ENCODE data around the gene THSD4.

The THSD4 gene

DNA sequence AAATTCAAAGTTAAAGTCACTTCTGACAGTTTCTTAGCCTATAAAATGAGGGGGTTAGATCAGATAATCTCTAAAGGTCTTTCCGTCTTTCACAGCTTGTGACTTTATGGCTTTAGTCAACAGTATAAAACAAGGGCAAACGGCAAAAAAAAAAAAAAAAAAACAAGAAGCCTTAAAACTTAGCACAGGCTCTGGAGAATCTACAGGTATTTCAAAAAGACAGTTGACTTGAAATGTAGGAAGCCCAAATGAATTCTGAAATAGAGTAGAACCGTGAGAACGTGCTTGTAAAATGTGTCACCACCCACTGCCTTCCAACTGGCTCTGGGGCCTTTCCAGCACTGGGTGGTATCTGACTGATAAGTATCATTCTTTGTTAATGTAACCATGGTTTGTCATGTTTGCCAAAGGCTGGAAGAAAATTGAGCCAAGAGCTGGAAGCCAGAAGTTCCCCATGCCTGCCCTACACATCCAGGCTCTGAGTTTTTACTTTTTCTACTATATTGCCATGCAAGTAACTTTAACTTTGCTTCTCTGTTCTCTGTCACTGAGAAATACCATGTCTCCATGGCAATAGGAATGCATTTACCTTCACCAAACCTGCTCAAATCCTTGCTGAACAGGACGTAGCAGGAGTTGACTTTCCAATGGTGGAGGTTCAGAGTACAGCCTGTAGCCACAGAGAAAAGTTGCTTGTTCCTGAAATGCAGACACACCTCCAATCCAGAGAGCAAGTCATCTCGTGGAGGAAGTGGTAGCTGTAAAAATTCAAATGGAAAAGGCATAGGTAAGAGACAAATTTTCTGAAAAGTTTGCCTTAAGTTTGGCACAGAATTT lies 35.8 kb upstream of the THSD4 start:
- DNase-seq (ENCODE audit: low read depth), result peak; percentile 87
- H3K4me3 ChIP-seq (ENCODE audit: low read depth, low read length), result peak overlapping the region; percentile 20
- TF ChIP-seq, protein P1, sequence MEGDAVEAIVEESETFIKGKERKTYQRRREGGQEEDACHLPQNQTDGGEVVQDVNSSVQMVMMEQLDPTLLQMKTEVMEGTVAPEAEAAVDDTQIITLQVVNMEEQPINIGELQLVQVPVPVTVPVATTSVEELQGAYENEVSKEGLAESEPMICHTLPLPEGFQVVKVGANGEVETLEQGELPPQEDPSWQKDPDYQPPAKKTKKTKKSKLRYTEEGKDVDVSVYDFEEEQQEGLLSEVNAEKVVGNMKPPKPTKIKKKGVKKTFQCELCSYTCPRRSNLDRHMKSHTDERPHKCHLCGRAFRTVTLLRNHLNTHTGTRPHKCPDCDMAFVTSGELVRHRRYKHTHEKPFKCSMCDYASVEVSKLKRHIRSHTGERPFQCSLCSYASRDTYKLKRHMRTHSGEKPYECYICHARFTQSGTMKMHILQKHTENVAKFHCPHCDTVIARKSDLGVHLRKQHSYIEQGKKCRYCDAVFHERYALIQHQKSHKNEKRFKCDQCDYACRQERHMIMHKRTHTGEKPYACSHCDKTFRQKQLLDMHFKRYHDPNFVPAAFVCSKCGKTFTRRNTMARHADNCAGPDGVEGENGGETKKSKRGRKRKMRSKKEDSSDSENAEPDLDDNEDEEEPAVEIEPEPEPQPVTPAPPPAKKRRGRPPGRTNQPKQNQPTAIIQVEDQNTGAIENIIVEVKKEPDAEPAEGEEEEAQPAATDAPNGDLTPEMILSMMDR (IDR thresholded peaks at IDR 0.05; ENCODE audit: control insufficient read depth, extremely low read depth, insufficient read depth), result no peak

- peak overlapping the region; percentile 20 for H3K4me3 ChIP-seq (ENCODE audit: low read depth, low read length)
- TF ChIP-seq, protein P1 (IDR thresholded peaks at IDR 0.05; ENCODE audit: control insufficient read depth, extremely low read depth, insufficient read depth), result no peak
- DNase-seq (ENCODE audit: low read depth), result no peak
These were observed 35.1 kb upstream of the THSD4 start for GRCh38 chr15:71080166-71080565.

GRCh38 chr15:71080705-71081104 lies 34.6 kb upstream of the THSD4 start:
- TF ChIP-seq, protein P1 (IDR thresholded peaks at IDR 0.05; ENCODE audit: control insufficient read depth, extremely low read depth, insufficient read depth), result no peak
- no peak overlapping the region for H3K4me3 ChIP-seq (ENCODE audit: low read depth, low read length)
- no peak for DNase-seq (ENCODE audit: low read depth)

- H3K4me3 ChIP-seq (ENCODE audit: low read depth, low read length), result no peak overlapping the region
- no peak for DNase-seq (ENCODE audit: low read depth)
- TF ChIP-seq, protein P1 (IDR thresholded peaks at IDR 0.05; ENCODE audit: control insufficient read depth, extremely low read depth, insufficient read depth), result no peak
These were observed 32.5 kb upstream of the THSD4 start for GRCh38 chr15:71082803-71083202.

DNA sequence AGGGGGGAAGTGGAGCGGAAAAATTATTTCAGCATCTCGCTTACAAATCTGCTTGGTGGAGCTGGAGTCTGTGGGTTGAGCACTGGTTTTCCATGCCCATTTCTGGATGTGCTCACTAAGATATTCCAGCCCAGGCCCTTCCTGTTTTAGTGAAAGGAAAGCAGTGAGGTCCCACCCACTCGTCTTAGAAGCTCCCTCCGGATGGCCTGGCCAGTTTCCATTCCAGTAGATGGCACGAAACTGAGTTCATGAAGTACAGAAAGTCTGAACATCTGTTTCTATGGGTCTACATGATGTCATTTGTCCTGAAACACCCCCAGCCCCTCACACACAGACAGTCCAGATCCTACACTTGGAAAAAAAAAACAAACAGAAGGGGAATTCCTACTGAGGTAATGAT lies 31.9 kb upstream of the THSD4 start:
- TF ChIP-seq, protein P1 (IDR thresholded peaks at IDR 0.05; ENCODE audit: control insufficient read depth, extremely low read depth, insufficient read depth), result no peak
- DNase-seq (ENCODE audit: low read depth), result no peak
- no peak overlapping the region for H3K4me3 ChIP-seq (ENCODE audit: low read depth, low read length)

DNA sequence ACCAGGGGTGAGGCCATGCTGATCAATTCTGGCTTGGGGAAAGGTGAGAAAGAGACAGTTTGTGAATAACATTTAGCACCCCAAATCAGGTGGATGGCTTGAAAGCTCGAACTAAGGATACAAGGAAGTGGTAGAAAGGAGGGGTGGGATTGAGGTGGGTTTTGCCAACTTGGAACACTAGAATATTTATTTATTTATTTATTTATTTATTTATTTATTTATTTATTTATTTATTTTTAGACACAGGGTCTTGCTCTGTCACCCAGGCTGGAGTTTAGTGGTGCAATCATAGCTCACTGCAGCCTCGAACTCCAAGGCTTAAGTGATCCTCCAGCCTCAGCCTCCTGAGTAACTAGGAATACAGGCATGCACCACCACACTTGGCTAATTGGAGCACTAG lies 31.0 kb upstream of the THSD4 start:
- TF ChIP-seq, protein P1 (IDR thresholded peaks at IDR 0.05; ENCODE audit: control insufficient read depth, extremely low read depth, insufficient read depth), result no peak
- no peak overlapping the region for H3K4me3 ChIP-seq (ENCODE audit: low read depth, low read length)
- no peak for DNase-seq (ENCODE audit: low read depth)

- H3K4me3 ChIP-seq (ENCODE audit: low read depth, low read length), result no peak overlapping the region
- TF ChIP-seq, protein P1 (IDR thresholded peaks at IDR 0.05; ENCODE audit: control insufficient read depth, extremely low read depth, insufficient read depth), result no peak
- DNase-seq (ENCODE audit: low read depth), result no peak
These were observed 29.5 kb upstream of the THSD4 start for GRCh38 chr15:71085809-71086208.
